ENCODE data around the gene ADAM17. TPM values are rescaled to one million over a fixed set of nuclear protein-coding genes. Genes with fewer than 3 reads are reported as not detected.
A peak's percentile ranks its signal among the peaks of the same experiment; 100 is the strongest.

ADAM17 gene
- 10 to 100 TPM; 12.6 to 14.1 TPM for total RNA-seq
- 1 to 10 TPM; 3.3 TPM for polyA plus RNA-seq

DNA sequence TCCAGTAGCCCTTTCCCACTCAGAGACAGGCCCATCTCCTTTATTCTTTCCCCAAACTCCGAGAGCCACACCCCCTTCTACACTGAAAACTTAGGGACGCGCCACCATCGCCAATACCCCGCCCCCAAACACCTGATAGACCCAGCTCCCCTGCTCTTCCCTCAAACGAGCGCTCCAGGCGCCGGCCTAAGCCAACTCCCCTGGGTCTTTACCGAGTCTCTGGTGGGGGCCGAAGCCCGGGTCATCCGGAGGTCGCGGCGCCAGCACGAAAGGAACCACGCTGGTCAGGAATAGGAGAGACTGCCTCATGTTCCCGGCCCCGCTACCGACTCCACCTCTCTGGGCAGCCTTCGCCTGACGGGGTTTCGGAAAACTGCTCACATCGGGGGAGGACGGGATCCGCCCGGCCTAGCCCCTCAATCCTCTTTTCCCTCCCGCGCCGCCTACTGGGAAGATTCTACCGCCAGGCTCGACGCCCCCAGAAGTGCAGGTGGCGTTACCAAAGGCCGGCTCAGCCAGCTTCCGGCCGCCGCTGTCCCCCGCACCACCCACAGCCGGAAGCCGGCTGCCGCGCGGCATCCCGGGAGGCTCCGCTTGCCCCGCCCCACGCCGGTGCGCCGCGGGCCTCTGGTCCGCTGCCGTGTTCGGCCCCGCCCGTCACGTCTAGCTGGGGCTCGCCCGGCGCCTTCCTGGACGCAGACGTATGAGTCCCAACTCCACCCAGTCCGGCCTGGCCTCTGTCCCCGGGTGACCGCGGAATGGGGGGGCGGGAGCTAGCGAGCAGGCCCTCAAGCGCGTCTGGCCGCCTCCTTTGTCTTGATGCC lies at the start of gene ADAM17:
Gene ADAM17 (minus strand): TSS at position 534 of the 824 bp plus-strand sequence. CDS start 225 bp downstream, at position 309.
- H3K27me3 ChIP-seq (ENCODE audit: control insufficient read depth in 4 of 4, insufficient read depth in 4 of 4, low read length in 3 of 4) = no peaks in the 10 kb centered on the region
- peaks cover 4 to 25% (median 15%) of the 10 kb centered on the region in 4 donors for H3K4me1 ChIP-seq (ENCODE audit: control insufficient read depth in 4 of 4, insufficient read depth in 4 of 4, low read length in 3 of 4)
- peak within 1 kb of the TSS; percentile 81 to 92 for H3K9ac ChIP-seq (ENCODE audit: low read depth in 1 of 2, low read length in 2 of 2)
- TF ChIP-seq, protein P1, sequence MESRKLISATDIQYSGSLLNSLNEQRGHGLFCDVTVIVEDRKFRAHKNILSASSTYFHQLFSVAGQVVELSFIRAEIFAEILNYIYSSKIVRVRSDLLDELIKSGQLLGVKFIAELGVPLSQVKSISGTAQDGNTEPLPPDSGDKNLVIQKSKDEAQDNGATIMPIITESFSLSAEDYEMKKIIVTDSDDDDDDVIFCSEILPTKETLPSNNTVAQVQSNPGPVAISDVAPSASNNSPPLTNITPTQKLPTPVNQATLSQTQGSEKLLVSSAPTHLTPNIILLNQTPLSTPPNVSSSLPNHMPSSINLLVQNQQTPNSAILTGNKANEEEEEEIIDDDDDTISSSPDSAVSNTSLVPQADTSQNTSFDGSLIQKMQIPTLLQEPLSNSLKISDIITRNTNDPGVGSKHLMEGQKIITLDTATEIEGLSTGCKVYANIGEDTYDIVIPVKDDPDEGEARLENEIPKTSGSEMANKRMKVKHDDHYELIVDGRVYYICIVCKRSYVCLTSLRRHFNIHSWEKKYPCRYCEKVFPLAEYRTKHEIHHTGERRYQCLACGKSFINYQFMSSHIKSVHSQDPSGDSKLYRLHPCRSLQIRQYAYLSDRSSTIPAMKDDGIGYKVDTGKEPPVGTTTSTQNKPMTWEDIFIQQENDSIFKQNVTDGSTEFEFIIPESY (IDR thresholded peaks at IDR 0.05) = peak; percentile 32
- TF ChIP-seq RXRA (IDR thresholded peaks at IDR 0.05) = peak; percentile 83 to 90
- TF ChIP-seq FOXA1 (IDR thresholded peaks at IDR 0.05) = no peak
- TF ChIP-seq GABPA (IDR thresholded peaks at IDR 0.05 in 1 of 2, conservative IDR thresholded peaks at IDR 0.05 in 1 of 2) = peak; percentile 85 to 92
- TF ChIP-seq FOXA2 (IDR thresholded peaks at IDR 0.05) = no peak
- peak; percentile 72 for TF ChIP-seq SP1 (IDR thresholded peaks at IDR 0.05)
- TF ChIP-seq JUND (IDR thresholded peaks at IDR 0.05) = no peak
- TF ChIP-seq, protein P2, sequence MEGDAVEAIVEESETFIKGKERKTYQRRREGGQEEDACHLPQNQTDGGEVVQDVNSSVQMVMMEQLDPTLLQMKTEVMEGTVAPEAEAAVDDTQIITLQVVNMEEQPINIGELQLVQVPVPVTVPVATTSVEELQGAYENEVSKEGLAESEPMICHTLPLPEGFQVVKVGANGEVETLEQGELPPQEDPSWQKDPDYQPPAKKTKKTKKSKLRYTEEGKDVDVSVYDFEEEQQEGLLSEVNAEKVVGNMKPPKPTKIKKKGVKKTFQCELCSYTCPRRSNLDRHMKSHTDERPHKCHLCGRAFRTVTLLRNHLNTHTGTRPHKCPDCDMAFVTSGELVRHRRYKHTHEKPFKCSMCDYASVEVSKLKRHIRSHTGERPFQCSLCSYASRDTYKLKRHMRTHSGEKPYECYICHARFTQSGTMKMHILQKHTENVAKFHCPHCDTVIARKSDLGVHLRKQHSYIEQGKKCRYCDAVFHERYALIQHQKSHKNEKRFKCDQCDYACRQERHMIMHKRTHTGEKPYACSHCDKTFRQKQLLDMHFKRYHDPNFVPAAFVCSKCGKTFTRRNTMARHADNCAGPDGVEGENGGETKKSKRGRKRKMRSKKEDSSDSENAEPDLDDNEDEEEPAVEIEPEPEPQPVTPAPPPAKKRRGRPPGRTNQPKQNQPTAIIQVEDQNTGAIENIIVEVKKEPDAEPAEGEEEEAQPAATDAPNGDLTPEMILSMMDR (IDR thresholded peaks at IDR 0.05; ENCODE audit: low read depth, low read length, missing input control) = peak; percentile 42
- peak; percentile 58 for TF ChIP-seq TAF1 (conservative IDR thresholded peaks at IDR 0.05)
- TF ChIP-seq NR2F2 (IDR thresholded peaks at IDR 0.05) = peak; percentile 17
- peak; percentile 49 to 63 for TF ChIP-seq HNF4A (conservative IDR thresholded peaks at IDR 0.05)
- peak; percentile 35 to 40 for TF ChIP-seq RAD21 (IDR thresholded peaks at IDR 0.05)
- TF ChIP-seq, protein P3, sequence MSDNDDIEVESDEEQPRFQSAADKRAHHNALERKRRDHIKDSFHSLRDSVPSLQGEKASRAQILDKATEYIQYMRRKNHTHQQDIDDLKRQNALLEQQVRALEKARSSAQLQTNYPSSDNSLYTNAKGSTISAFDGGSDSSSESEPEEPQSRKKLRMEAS (IDR thresholded peaks at IDR 0.05) = peak; percentile 39
- TF ChIP-seq, protein P4, sequence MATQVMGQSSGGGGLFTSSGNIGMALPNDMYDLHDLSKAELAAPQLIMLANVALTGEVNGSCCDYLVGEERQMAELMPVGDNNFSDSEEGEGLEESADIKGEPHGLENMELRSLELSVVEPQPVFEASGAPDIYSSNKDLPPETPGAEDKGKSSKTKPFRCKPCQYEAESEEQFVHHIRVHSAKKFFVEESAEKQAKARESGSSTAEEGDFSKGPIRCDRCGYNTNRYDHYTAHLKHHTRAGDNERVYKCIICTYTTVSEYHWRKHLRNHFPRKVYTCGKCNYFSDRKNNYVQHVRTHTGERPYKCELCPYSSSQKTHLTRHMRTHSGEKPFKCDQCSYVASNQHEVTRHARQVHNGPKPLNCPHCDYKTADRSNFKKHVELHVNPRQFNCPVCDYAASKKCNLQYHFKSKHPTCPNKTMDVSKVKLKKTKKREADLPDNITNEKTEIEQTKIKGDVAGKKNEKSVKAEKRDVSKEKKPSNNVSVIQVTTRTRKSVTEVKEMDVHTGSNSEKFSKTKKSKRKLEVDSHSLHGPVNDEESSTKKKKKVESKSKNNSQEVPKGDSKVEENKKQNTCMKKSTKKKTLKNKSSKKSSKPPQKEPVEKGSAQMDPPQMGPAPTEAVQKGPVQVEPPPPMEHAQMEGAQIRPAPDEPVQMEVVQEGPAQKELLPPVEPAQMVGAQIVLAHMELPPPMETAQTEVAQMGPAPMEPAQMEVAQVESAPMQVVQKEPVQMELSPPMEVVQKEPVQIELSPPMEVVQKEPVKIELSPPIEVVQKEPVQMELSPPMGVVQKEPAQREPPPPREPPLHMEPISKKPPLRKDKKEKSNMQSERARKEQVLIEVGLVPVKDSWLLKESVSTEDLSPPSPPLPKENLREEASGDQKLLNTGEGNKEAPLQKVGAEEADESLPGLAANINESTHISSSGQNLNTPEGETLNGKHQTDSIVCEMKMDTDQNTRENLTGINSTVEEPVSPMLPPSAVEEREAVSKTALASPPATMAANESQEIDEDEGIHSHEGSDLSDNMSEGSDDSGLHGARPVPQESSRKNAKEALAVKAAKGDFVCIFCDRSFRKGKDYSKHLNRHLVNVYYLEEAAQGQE (IDR thresholded peaks at IDR 0.05) = peak; percentile 82
- no peak for TF ChIP-seq HNF4G (IDR thresholded peaks at IDR 0.05)
- TF ChIP-seq, protein P5, sequence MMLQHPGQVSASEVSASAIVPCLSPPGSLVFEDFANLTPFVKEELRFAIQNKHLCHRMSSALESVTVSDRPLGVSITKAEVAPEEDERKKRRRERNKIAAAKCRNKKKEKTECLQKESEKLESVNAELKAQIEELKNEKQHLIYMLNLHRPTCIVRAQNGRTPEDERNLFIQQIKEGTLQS (IDR thresholded peaks at IDR 0.05) = no peak
- peak; percentile 65 to 67 for TF ChIP-seq EGR1 (IDR thresholded peaks at IDR 0.05; ENCODE audit: low read depth in 2 of 2)
- TF ChIP-seq YY1 (IDR thresholded peaks at IDR 0.05) = peak; percentile 37
- DNase-seq (ENCODE audit: low spot score) = peak; percentile 93
- under 1% methylated on average over 73 of the region's 73 CpGs for WGBS
- peaks cover 0 to 2% (median 0%) of the 10 kb centered on the region in 4 donors for H3K36me3 ChIP-seq (ENCODE audit: control insufficient read depth in 4 of 4, insufficient read depth in 3 of 4, low read depth in 1 of 4, low read length in 3 of 4)
- H3K4me3 ChIP-seq (ENCODE audit: low read depth in 1 of 3, low read length in 3 of 3) = peak within 1 kb of the TSS; percentile 67 to 98 (median 96)
- no peaks in the 10 kb centered on the region for H3K9me3 ChIP-seq (ENCODE audit: control insufficient read depth in 4 of 4, low read length in 3 of 4)
- peak within 1 kb of the TSS; percentile 97 for H3K27ac ChIP-seq (ENCODE audit: low read depth in 1 of 2, low read length in 2 of 2)

All from liver (tissue), 9 donors.